H9 (cell line): Measurements from ENCODE around the gene COLQ. TPM values are rescaled to one million over a fixed set of nuclear protein-coding genes. Genes with fewer than 3 reads are reported as not detected.

Experiments used
- DNase-seq: peaks from one replicate; pipeline ENCODE4 v3.0.0-alpha.2; 2017
- H2AFZ ChIP-seq: one replicate; pipeline ENCODE4 v1.6.1; 2013; ENCODE audit warnings: mild to moderate bottlenecking, low read length, control low read depth, moderate library complexity
- H2AK5ac ChIP-seq: 2 replicates; pipeline ENCODE4 v1.6.1; 2013; ENCODE audit warnings: low read length, control low read depth, mixed read lengths; ENCODE audit not compliant: insufficient read length
- H2BK120ac ChIP-seq: one replicate; pipeline ENCODE4 v1.6.1; 2013; ENCODE audit warnings: low read depth, mild to moderate bottlenecking, low read length, control low read depth, inconsistent platforms; ENCODE audit not compliant: poor library complexity, severe bottlenecking
- H2BK12ac ChIP-seq: 2 replicates; pipeline ENCODE4 v1.6.1; 2013; ENCODE audit warnings: low read length, control low read depth, mixed read lengths, low read depth; ENCODE audit not compliant: insufficient read length
- H2BK15ac ChIP-seq: 2 replicates; pipeline ENCODE4 v1.6.1; 2013; ENCODE audit warnings: low read depth, low read length, control low read depth
- H2BK20ac ChIP-seq: one replicate; pipeline ENCODE4 v1.6.1; 2013; ENCODE audit warnings: low read depth, mild to moderate bottlenecking, low read length, control low read depth, inconsistent platforms; ENCODE audit not compliant: poor library complexity, severe bottlenecking
- H2BK5ac ChIP-seq: 2 replicates; pipeline ENCODE4 v1.6.1; 2013; ENCODE audit warnings: low read length, control low read depth, mixed read lengths; ENCODE audit not compliant: insufficient read length
- H3K14ac ChIP-seq: 2 replicates; pipeline ENCODE4 v1.6.1; 2013; ENCODE audit warnings: low read length, control low read depth; ENCODE audit not compliant: insufficient read depth
- H3K18ac ChIP-seq: 2 replicates; pipeline ENCODE4 v1.6.1; 2013; ENCODE audit warnings: low read depth, mild to moderate bottlenecking, mixed read lengths, low read length, control low read depth; ENCODE audit not compliant: insufficient read length
- H3K23ac ChIP-seq: 2 replicates; pipeline ENCODE4 v1.6.1; 2013; ENCODE audit warnings: low read length, control low read depth, mixed read lengths, low read depth; ENCODE audit not compliant: insufficient read length
- H3K23me2 ChIP-seq: 2 replicates; pipeline ENCODE4 v1.6.1; 2013; ENCODE audit warnings: low read depth, mild to moderate bottlenecking, mixed read lengths, low read length, control low read depth; ENCODE audit not compliant: insufficient read length, poor library complexity, severe bottlenecking
- H3K27ac ChIP-seq: 2 replicates; pipeline ENCODE4 v1.5.1; 2013; ENCODE audit warnings: low read length, control low read depth, mixed read lengths, low read depth; ENCODE audit not compliant: insufficient read length
- H3K27me3 ChIP-seq: 2 replicates; pipeline ENCODE4 v1.6.1; 2013; ENCODE audit warnings: low read length, control low read depth, inconsistent platforms; ENCODE audit not compliant: insufficient read depth
- H3K4ac ChIP-seq: 2 replicates; pipeline ENCODE4 v1.6.1; 2013; ENCODE audit warnings: low read depth, mild to moderate bottlenecking, control low read depth, inconsistent platforms, low read length, moderate library complexity
- H3K4me1 ChIP-seq: 2 replicates; pipeline ENCODE4 v1.6.1; 2013; ENCODE audit warnings: low read length, control low read depth, inconsistent platforms; ENCODE audit not compliant: insufficient read depth
- H3K4me2 ChIP-seq: 2 replicates; pipeline ENCODE4 v1.6.1; 2013; ENCODE audit warnings: low read length, control low read depth, mixed read lengths; ENCODE audit not compliant: insufficient read length, insufficient read depth
- H3K56ac ChIP-seq: 2 replicates; pipeline ENCODE4 v1.6.1; 2013; ENCODE audit warnings: low read depth, mild to moderate bottlenecking, mixed read lengths, low read length, control low read depth; ENCODE audit not compliant: insufficient read length
- H3K79me1 ChIP-seq: 2 replicates; pipeline ENCODE4 v1.6.1; 2013; ENCODE audit warnings: low read depth, mild to moderate bottlenecking, moderate library complexity, low read length, control low read depth, inconsistent platforms; ENCODE audit not compliant: insufficient read depth, poor library complexity, severe bottlenecking
- H3K79me2 ChIP-seq: 2 replicates; pipeline ENCODE4 v1.6.1; 2013; ENCODE audit warnings: low read length, control low read depth, inconsistent platforms; ENCODE audit not compliant: insufficient read depth
- H3K9ac ChIP-seq: 2 replicates; pipeline ENCODE4 v1.6.1; 2013; ENCODE audit warnings: low read length, control low read depth, mixed read lengths; ENCODE audit not compliant: insufficient read length; ENCODE audit errors: extremely low read depth
- H3K9me3 ChIP-seq: one replicate; pipeline ENCODE4 v1.6.1; 2013; ENCODE audit warnings: low read depth, low read length, inconsistent platforms; ENCODE audit not compliant: control insufficient read depth
- H3T11ph ChIP-seq: one replicate; pipeline ENCODE4 v1.6.1; 2013; ENCODE audit warnings: mild to moderate bottlenecking, low read length, control low read depth, inconsistent platforms
- H4K20me1 ChIP-seq: one replicate; pipeline ENCODE4 v1.6.1; 2013; ENCODE audit not compliant: control insufficient read depth, insufficient read length, insufficient read depth
- H4K5ac ChIP-seq: 2 replicates; pipeline ENCODE4 v1.6.1; 2013; ENCODE audit warnings: low read depth, mild to moderate bottlenecking, mixed read lengths, low read length, control low read depth; ENCODE audit not compliant: insufficient read length
- H4K8ac ChIP-seq: replicated peaks from 2 replicates; pipeline ENCODE4 v1.6.1; 2013; ENCODE audit warnings: low read length, control low read depth, mixed read lengths, low read depth; ENCODE audit not compliant: insufficient read length
- H4K91ac ChIP-seq: 2 replicates; pipeline ENCODE4 v1.6.1; 2013; ENCODE audit warnings: low read depth, mild to moderate bottlenecking, moderate library complexity, mixed read lengths, low read length, control low read depth; ENCODE audit not compliant: insufficient read length
- H3K27ac Mint-ChIP-seq, 3 experiments: 2 replicates in 2 of 3; 3 replicates in 1 of 3; pipeline ENCODE4 v1.8.0; 2020 to 2021; ENCODE audit warnings: mixed read lengths in 3 of 3, mild to moderate bottlenecking in 1 of 3, moderate library complexity in 1 of 3
- H3K27me3 Mint-ChIP-seq: 2 replicates; pipeline ENCODE4 v1.8.0; 2021; ENCODE audit warnings: low read depth, mild to moderate bottlenecking, moderate library complexity, mixed read lengths
- H3K36me3 Mint-ChIP-seq, 3 experiments: 2 replicates in 2 of 3; 3 replicates in 1 of 3; pipeline ENCODE4 v1.8.0; 2020 to 2021; ENCODE audit warnings: low read depth in 3 of 3, mixed read lengths in 3 of 3; ENCODE audit not compliant: insufficient read depth in 1 of 3
- H3K4me1 Mint-ChIP-seq, 2 experiments: 2 replicates each; pipeline ENCODE4 v1.8.0; 2020; ENCODE audit warnings: mixed read lengths in 2 of 2
- H3K4me3 Mint-ChIP-seq, 2 experiments: 2 replicates in 1 of 2; 3 replicates in 1 of 2; pipeline ENCODE4 v1.8.0; 2020 to 2021; ENCODE audit warnings: mild to moderate bottlenecking in 2 of 2, mixed read lengths in 2 of 2, moderate library complexity in 1 of 2
- H3K9me3 Mint-ChIP-seq, 2 experiments: 2 replicates in 1 of 2; 3 replicates in 1 of 2; pipeline ENCODE4 v1.8.0; 2020; ENCODE audit warnings: mild to moderate bottlenecking in 2 of 2, mixed read lengths in 2 of 2, moderate library complexity in 1 of 2
- WGBS: extraction: QIAGEN DNeasy Blood & Tissue Kit; methylation state at CpG from one replicate; pipeline ENCODE4 v1.1.7; 2013; ENCODE audit warnings: missing lambda C conversion rate, low lambda C conversion rate, mixed read lengths; ENCODE audit not compliant: insufficient read length; ENCODE audit errors: extremely low coverage; 5-methylcytosine and 5-hydroxymethylcytosine counted together
- total RNA-seq: library from RNA; stranded (reverse); gene quantifications from 2 replicates; pipeline ENCODE4 v1.2.1, GENCODE V29; 2021
- TF ChIP-seq, protein P1 (sequence below): fragments of 200-600 bp; sonication (generic); conservative IDR thresholded peaks from 3 replicates; pipeline ENCODE4 v1.8.0; 2021; ENCODE audit warnings: antibody characterized with exemption, mild to moderate bottlenecking

The COLQ gene
- total RNA-seq, 1 experiment from 2014 or later: 0.61 TPM

DNA sequence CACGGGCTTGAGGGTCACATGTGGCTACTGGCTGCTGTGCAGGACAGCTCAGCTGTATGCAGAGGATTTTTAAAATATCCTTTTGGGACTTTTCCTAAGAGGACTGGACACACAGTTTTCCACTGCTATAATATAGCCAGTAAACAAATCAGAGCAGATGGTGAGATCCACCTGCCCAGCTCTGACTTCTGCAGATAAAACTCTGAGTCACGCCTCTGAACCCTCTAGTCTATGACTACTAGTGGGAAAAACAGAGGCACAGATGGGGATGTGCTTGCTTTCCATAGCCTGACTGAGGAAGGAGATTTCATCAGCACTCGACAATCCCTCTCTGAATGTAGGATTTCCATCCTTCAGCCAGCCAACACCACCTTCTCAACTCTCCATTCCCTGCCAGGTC lies 45.1 kb downstream of the COLQ start:
- no peak overlapping the region for H3K27ac Mint-ChIP-seq
- Histone ChIP-seq H3K4me2 (no peak overlapping the region), H2BK15ac (no peak overlapping the region), H3K14ac (no peak overlapping the region), H3K79me2 (no peaks in the 10 kb centered on the region), H4K8ac (no peak overlapping the region), H3K27ac (no peak overlapping the region), H4K20me1 (no peaks in the 10 kb centered on the region), H2AFZ (no peak overlapping the region), H2BK5ac (no peak overlapping the region), H3K23me2 (no peaks in the 10 kb centered on the region), H3K9me3 (no peaks in the 10 kb centered on the region), H3K4ac (no peak overlapping the region), H3K9ac (no peak overlapping the region), H3K4me1 (no peaks in the 10 kb centered on the region), H2BK120ac (no peak overlapping the region), H3K56ac (no peak overlapping the region), H4K91ac (no peak overlapping the region), H2BK20ac (no peak overlapping the region), H3K79me1 (no peaks in the 10 kb centered on the region), H3K27me3 (no peaks in the 10 kb centered on the region), H3K18ac (no peak overlapping the region), H3T11ph (no peak overlapping the region), H4K5ac (no peak overlapping the region), H3K23ac (no peak overlapping the region), H2BK12ac (no peak overlapping the region), H2AK5ac (no peak overlapping the region)
- no CpG with 5 or more reads among the region's 3 CpGs for WGBS
- TF ChIP-seq, protein P1, sequence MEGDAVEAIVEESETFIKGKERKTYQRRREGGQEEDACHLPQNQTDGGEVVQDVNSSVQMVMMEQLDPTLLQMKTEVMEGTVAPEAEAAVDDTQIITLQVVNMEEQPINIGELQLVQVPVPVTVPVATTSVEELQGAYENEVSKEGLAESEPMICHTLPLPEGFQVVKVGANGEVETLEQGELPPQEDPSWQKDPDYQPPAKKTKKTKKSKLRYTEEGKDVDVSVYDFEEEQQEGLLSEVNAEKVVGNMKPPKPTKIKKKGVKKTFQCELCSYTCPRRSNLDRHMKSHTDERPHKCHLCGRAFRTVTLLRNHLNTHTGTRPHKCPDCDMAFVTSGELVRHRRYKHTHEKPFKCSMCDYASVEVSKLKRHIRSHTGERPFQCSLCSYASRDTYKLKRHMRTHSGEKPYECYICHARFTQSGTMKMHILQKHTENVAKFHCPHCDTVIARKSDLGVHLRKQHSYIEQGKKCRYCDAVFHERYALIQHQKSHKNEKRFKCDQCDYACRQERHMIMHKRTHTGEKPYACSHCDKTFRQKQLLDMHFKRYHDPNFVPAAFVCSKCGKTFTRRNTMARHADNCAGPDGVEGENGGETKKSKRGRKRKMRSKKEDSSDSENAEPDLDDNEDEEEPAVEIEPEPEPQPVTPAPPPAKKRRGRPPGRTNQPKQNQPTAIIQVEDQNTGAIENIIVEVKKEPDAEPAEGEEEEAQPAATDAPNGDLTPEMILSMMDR: no peak
- H3K9me3 Mint-ChIP-seq: no peaks in the 10 kb centered on the region
- peaks cover 7% of the 10 kb centered on the region in 2 experiments for H3K4me1 Mint-ChIP-seq
- no peak for DNase-seq
- no peaks in the 10 kb centered on the region for H3K36me3 Mint-ChIP-seq
- no peak overlapping the region for H3K4me3 Mint-ChIP-seq
- H3K27me3 Mint-ChIP-seq: peaks cover 2% of the 10 kb centered on the region
